ENCODE data around the gene MCUB.

MCUB gene

GRCh38 chr4:109729718-109730618 is 169.9 kb downstream of the MCUB start, which contains the start of gene PLA2G12A:
PLA2G12A (minus strand) TSS chr4:109730070; CDS start chr4:109729809, 261 bp downstream.
- peak; percentile 77 for DNase-seq (ENCODE audit: low spot score)

DNA sequence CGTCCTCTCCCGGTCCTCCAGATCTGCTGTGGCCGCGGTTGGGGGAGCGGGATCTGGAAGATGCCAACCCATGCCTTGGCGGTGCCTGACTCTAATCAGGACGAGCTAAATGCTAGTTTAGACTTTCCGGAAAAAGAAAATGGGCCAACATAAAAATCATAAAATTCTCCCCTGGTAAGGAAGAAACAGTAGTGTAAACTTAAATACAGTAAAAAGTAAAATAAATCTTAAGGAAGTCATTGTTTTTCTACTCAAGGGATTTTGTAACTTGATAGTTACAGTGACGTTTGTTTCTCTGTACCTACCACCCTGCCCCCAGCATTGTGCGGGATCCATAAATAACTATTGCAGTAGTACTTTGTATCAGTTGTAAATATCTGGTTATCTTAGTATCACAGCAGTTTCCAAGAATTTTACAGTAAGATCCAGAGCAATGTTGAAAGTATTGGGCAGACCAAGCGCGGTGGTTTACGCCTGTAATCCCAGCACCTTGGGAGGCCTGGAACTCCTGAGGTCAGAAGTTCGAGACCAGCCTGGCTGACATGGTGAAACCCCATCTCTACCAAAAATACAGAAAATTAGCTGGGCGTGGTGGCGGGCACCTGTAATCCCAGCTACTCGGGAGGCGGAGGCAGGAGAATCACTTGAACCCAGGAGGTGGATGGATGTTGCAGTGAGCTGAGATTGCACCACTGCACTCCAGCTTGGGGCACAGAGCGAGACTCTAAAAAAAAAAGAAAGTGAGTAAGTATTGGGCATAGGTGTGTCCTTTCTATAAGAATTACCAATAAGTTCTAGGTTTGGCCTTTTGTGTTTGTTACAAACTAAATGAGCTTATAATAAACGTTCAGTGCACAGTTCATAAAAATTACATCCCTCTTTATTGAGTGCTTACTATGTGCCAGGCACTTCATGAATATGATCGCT is 170.8 kb downstream of the MCUB start:
- no peak for DNase-seq (ENCODE audit: low spot score)

GRCh38 chr4:109733728-109734127 is 173.7 kb downstream of the MCUB start:
- no peak for DNase-seq (ENCODE audit: low spot score)

DNA sequence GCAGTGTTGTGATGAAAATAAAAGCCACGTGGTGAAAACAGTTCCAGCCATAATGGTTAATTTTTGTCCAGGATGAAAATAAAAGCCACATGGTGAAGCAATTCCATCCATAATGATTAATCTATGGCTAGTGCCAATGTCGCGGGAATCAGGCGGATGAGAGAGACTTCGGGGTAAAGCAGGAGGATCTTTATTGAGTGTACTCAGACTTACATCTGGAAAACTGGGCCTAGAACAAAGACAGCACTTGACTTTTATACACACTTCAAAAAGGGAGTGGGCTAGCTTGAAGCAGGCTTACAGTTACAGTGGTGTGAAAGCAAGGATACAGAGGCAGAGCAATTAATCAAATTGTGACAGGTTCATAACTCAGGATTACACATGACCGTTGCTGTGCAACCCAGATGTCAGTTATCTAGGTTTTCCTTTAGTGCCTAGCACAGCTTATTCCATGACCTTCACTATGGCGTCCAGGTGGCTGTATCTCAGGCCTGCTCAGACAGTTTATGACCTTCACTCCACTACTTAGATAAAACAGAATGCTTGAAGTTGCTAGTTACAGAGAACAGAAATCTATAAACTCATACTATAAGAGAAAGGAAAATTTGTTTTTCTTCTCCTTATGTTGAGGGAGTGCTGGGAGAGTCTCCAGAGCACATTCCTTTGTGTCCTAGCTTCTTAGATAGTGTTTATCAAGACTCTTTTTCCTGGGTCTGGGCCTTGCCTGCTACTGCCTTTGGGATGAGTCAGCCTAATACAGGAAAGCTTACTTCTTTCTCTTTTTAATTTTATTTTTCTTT is 175.7 kb downstream of the MCUB start:
- no peak for DNase-seq (ENCODE audit: low spot score)
